SKM-1 treated with dmso at 0.1 percent for 144 hours (cell line): Measurements from ENCODE around the gene RSF1.
"Not testable (repeated sequence)": the region's sequence is repeated elsewhere in the genome, so short reads cannot be mapped to it uniquely, and the experiment has no call there.

ENCODE experiments used
- DNase-seq: peaks from one replicate; lab custom pipeline; 2025; ENCODE audit not compliant: unreplicated experiment; lab: John Stamatoyannopoulos, UW

The RSF1 gene

DNA sequence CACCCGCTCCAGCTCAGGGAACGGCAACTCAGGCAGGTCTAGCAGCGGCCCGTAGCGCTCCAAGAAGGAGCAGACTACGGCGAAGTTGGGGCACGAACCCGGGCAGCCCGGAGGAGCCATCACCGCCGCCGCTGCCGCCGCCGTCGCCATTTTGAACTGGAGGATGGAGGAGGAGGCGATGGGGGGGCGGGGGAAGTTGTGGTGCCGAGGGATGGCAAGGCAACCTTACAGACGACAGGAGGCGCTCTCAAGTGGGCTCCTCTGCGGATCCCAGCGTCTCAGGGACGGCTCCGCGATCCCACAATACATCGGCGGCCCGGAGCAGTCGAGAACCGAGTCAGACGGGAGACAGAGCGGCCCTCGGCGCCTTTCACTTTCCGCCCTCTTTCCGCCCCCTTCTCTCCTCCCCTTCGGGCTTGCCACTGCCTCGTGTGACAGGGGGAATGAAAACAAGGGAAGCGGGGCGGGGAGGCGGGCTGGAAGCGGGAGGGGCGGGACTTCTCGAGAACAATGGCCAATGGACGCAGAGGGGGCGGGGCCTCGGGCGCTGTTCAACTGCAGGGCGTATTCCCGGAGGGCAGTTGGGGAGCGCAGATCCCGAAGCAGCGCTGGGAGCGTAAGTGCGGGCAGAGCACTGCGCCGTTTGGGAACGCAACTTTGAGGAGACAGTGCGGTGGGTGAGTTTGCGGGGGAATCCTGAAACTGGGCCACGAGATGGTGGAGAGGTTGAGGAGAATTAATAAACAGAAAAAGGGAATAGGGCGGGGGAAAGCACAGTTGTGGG lies at the start of gene RSF1, which contains the start of gene AAMDC:
Gene RSF1 (minus strand): TSS at position 158 of the 784 bp plus-strand sequence. CDS start 8 bp downstream, at position 150.
Gene AAMDC (plus strand): TSS at position 580 of the 784 bp plus-strand sequence. CDS start 21,353 bp downstream, outside the sequence.
- peak; percentile 98 for DNase-seq

- DNase-seq = no peak
Observed at GRCh38 chr11:77868744-77869143, 48.2 kb upstream of the RSF1 start.

- DNase-seq = no peak
Observed at GRCh38 chr11:77866336-77866735, 45.8 kb upstream of the RSF1 start.

GRCh38 chr11:77865805-77866204 lies 45.3 kb upstream of the RSF1 start:
- DNase-seq = no peak

- not testable (repeated sequence) for DNase-seq
Observed at GRCh38 chr11:77861444-77861843, 40.9 kb upstream of the RSF1 start.

GRCh38 chr11:77857906-77858457 lies 37.5 kb upstream of the RSF1 start:
- DNase-seq = not testable (repeated sequence)

DNA sequence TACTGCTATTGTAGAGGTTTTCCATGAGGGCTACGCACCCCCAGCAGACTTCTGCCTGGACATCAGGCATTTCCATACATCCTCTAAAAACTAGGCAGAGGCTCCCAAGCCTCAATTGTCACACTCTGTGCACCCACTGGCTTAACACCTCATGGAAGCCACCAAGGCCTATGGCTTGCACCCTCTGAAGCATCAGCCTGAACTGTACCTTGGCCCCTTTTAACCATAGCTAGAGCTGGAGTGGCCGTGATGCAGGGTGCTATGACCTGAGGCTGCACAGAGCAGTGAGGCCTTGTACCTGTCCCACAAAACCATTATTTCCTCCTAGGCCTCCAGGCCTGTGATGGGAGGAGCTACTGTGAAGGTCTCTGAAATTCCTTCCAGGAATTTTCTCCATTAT lies 34.3 kb upstream of the RSF1 start:
- no peak for DNase-seq

GRCh38 chr11:77851503-77851902 lies 31.0 kb upstream of the RSF1 start:
- no peak for DNase-seq

- DNase-seq = not testable (repeated sequence)
Observed at GRCh38 chr11:77843700-77844099, 23.2 kb upstream of the RSF1 start.

DNA sequence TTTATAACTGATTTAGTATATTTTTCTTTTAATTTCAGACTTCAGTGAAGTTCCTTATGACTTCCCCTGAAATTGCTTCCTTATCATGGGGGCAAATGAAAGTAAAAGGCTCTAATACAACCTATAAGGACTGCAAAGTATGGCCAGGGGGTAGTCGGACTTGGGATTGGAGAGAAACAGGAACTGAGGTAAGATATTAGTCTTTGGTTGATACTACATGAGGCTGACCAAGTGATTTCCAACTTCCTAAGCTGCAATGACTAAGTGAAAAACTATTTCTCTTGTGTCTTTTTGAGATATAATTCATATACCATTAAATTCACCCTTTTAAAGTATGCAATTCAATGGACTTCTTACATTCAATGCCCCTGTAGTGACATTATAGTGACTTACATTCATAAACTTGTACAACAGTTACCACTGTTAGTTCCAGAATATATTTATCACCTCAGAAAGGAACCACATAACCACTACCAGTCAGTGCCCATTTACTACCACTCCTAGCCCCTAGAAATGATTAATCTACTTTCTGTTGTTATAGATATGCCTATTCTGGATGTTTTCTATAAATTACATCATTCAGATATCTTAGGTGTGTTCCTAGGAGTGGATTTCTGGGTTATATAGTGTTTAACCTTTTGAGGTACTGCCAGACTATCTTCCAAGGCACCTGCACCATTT lies 22.1 kb upstream of the RSF1 start:
- no peak for DNase-seq

- no peak for DNase-seq
Observed at GRCh38 chr11:77833302-77833701, 12.8 kb upstream of the RSF1 start.

DNA sequence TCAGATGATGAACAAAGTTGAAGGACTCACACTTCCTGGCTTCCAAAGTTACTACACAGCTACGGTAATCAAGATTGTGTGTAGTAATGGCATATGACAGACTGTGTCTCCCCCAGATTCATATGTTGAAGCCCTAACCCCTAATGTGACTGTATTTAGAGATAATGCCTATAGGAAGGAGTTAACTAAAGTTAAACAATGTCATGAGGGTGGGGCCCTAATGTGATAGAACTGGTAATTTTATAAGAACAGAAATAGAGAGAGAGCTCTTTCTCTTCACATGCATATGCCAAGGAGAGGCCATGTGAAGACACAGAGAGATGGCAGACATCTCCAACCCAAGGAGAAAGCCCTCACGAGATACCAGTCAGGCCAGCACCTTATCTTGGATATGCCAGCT lies 8.4 kb upstream of the RSF1 start:
- no peak for DNase-seq

- DNase-seq = no peak
Observed at GRCh38 chr11:77823775-77824174, 3.3 kb upstream of the RSF1 start.

DNA sequence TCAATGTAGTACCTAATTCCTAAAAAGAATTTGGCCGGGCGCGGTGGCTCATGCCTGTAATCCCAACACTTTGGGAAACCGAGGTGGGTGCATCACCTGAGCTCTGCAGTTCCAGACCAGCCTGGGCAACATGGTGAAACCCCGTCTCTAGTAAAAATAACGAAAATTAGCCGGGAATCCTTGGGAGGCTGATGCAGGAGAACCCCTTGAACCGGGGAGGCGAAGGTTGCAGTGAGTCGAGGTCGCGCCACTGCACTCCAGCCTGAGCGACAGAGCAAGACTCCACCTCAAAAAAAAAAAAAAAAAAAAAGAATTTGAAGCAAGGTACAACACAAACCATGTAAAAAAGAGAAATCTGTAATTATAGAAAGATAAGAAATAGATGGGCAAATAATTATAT lies 1.6 kb upstream of the RSF1 start:
- not testable (repeated sequence) for DNase-seq

DNA sequence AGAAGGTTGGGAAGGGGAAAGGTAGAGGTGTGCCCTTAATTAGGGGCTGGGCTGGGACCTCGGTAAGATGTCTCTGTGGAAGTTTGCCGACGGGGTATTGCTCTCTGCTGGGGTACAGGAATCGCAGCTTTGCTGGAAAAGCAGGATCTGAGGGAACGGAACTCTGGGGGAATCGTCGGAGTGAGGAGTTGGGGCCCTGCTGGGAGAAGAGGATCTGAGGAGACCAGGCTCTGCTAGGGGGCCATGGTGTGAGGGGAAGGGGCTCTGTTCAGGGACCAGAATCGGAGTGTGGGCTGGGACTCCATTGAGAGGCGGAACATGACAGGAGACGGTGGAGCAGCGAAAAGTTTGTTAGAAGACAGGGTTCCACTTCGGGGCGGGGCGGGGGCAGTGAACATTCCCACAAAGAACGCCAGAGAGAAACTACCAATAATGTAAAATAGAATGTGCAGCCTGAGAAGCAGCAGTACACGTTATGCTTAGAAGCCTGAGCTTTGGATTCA lies 878 bp upstream of the RSF1 start:
- DNase-seq = no peak

DNA sequence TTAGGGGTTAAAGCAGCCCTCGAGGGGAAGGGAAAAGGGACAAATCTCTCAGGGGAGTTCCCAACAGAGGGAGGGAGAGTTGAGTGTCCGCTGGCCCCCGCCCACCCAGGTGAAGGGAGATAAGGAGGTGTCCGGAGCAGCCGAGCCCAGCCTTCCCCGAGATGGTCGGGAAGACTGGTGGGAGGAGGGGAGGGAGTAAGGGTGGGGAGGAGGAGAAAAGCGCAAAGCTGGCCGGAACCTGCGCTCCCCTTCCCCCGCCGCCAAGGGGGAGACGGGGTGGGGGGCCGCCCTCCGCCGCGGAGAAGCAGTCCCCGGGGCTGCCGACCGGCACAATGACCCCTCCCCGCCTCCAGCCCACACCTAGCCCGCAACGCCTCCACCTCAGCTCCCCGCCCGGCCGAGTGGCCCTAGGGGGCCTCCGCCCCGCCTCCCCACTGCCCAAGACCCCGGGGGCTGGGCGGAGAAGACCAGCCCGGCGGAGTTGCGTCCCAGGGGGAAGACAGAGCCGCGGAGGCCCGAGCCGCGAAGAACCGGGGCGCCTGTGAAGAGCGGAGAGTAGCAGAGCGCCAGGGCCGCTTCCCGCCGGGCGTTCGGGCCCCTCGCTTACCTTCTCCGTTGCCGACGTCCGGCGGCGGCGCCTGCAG lies 479 bp downstream of the RSF1 start:
- DNase-seq = no peak

- peak; percentile 86 for DNase-seq
Observed at GRCh38 chr11:77819411-77819920, 1.1 kb downstream of the RSF1 start.

GRCh38 chr11:77815459-77815858 lies 5.1 kb downstream of the RSF1 start:
- DNase-seq = no peak

GRCh38 chr11:77814848-77815247 lies 5.7 kb downstream of the RSF1 start:
- no peak for DNase-seq

DNA sequence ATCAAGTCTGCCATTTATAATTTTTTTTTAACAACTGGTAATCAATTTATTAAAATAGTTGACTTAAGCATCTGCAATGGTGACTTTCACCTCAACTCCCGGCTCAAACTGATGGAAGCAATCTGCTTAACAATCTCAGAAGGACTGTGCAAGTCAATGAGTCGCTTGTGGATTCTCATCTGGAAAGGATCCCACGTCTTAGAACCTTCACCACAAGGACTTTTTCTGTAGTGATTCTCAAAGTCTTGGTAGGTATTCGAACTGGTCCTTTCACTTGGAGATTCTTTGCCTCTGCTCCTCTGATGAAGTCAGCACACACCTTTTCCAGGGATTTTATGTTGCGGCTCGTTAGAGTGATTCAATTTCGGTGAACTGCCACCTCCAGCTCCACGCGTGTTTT lies 7.3 kb downstream of the RSF1 start:
- DNase-seq = no peak

GRCh38 chr11:77806993-77807392 lies 13.5 kb downstream of the RSF1 start:
- DNase-seq = no peak
